ENCODE results near the gene CFDP1. TPM values are rescaled to one million over a fixed set of nuclear protein-coding genes. Genes with fewer than 3 reads are reported as not detected.

CFDP1 gene
- total and polyA plus RNA-seq, 8 donors = 43.4 to 151 (median 134) TPM

DNA sequence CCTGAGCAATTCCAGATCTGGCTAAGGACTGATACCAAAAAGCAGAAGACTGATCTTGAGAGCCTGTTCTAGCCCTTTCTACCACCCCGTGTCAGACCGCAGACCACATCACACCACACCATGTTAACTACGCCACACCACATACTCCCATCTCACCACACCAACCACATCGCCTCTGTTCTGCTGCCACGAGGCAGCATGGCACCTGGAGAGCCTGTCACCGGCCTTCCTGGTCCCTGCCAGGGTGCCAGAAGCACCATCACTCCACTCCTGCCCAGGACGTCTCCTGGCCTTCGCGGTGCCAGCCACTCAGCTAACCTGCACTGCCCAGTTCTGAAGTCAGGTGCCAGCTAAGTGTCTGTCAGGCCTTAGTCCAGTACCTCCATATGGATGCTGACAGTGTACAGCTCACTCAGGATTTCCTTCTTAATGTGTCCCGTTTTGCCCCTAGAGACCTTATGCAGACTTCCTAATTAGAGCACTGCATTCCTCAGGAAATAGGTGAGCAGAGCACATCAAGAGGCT is 144.6 kb downstream of the CFDP1 start:
- intact Hi-C loops (cut with DNase I) = no loop called here
- peak; percentile 7 for ATAC-seq
- Histone ChIP-seq H3K27ac (peak overlapping the region; percentile 33 to 63), H3K4me3 (no peak overlapping the region), H3K9me3 (no peaks in the 10 kb centered on the region), H3K36me3 (peaks cover 0 to 28% of the 10 kb centered on the region in 2 donors), H3K4me1 (peaks cover 3 to 13% of the 10 kb centered on the region in 2 donors), H3K27me3 (no peaks in the 10 kb centered on the region)
- TF ChIP-seq, protein P1, sequence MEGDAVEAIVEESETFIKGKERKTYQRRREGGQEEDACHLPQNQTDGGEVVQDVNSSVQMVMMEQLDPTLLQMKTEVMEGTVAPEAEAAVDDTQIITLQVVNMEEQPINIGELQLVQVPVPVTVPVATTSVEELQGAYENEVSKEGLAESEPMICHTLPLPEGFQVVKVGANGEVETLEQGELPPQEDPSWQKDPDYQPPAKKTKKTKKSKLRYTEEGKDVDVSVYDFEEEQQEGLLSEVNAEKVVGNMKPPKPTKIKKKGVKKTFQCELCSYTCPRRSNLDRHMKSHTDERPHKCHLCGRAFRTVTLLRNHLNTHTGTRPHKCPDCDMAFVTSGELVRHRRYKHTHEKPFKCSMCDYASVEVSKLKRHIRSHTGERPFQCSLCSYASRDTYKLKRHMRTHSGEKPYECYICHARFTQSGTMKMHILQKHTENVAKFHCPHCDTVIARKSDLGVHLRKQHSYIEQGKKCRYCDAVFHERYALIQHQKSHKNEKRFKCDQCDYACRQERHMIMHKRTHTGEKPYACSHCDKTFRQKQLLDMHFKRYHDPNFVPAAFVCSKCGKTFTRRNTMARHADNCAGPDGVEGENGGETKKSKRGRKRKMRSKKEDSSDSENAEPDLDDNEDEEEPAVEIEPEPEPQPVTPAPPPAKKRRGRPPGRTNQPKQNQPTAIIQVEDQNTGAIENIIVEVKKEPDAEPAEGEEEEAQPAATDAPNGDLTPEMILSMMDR (IDR thresholded peaks at IDR 0.05) = no peak
- no peak for DNase-seq

DNA sequence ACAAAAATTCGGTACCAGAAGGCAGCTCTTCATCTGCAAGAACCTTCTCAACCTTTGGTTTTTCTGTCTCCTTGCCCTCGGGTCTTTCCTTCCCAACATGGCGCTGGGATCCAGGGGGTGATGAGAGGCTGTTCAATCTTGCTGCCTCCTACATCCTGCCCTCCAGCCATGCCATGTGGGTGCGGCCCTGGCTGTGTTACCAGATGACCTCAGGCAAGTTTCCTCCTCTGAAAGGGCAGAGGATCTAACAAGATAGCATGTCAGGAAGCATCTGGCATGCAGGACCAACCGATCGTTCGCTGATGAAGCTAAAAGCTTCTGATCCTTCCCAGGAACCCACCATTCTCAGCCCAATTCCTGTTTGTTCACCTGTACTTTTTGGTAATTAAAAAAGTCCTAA is 145.1 kb downstream of the CFDP1 start:
- Histone ChIP-seq H3K36me3 (peaks cover 0 to 23% of the 10 kb centered on the region in 2 donors), H3K4me1 (peaks cover 3 to 13% of the 10 kb centered on the region in 2 donors), H3K9me3 (no peaks in the 10 kb centered on the region), H3K4me3 (no peak overlapping the region), H3K27ac (peak overlapping the region in 1 of 2 donors; percentile 63), H3K27me3 (no peaks in the 10 kb centered on the region)
- DNase-seq = no peak
- intact Hi-C loops (cut with DNase I) = no loop called here
- peak; percentile 6 for ATAC-seq
- TF ChIP-seq, protein P1 (IDR thresholded peaks at IDR 0.05) = no peak

DNA sequence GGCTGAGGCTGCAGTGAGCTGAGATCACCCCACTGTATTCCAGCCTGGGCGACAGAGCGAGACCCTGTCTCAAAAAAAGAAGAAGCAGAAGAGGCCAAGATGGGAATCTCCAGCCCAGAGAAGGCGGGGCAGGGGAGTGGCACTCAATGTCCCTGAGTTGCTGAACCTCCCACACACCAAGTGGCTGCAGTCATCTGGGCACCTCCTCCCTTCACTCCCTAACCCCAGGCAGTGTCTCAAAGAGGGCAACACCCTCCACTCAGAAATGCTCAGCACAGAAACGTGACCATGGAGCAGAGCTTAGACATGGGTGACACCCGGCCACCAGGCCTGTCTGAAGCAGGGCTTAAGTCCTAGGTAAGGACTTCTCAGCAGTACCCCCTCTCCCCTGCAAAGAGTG is 145.6 kb downstream of the CFDP1 start:
- Histone ChIP-seq H3K4me1 (peaks cover 3 to 13% of the 10 kb centered on the region in 2 donors), H3K4me3 (no peak overlapping the region), H3K36me3 (peaks cover 0 to 18% of the 10 kb centered on the region in 2 donors), H3K9me3 (no peaks in the 10 kb centered on the region), H3K27me3 (no peaks in the 10 kb centered on the region), H3K27ac (peak overlapping the region in 1 of 2 donors; percentile 63)
- intact Hi-C loops (cut with DNase I) = no loop called here
- TF ChIP-seq, protein P1 (IDR thresholded peaks at IDR 0.05) = no peak
- ATAC-seq = peak; percentile 93
- peak in 2 of 4 donors; percentile 65 to 69 for DNase-seq

DNA sequence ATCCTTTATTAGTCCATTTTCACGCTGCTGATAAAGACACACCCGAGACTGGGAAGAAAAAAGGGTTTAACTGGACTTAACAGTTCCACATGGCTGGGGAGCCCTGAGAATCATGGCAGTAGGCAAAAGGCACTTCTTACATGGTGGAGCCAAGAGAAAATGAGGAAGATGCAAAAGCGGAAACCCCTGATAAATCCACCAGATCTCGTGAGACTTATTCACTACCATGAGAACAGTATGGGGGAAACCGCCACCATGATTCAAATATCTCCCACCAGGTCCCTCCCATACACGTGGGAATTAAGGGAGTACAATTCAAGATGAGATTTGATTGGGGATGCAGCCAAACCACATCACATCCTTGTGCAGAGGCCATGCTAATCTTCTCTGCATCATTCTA is 146.9 kb downstream of the CFDP1 start:
- H3K4me3 ChIP-seq = no peak overlapping the region
- no peak for DNase-seq
- no peak overlapping the region for H3K27ac ChIP-seq
- no peak for ATAC-seq
- H3K27me3 ChIP-seq = peaks cover 0 to under 1% of the 10 kb centered on the region in 2 donors
- intact Hi-C loops (cut with DNase I) = no loop called here
- TF ChIP-seq, protein P1 (IDR thresholded peaks at IDR 0.05) = no peak
- H3K4me1 ChIP-seq = peaks cover 3 to 13% of the 10 kb centered on the region in 2 donors
- H3K9me3 ChIP-seq = no peaks in the 10 kb centered on the region
- H3K36me3 ChIP-seq = peaks cover 0 to 7% of the 10 kb centered on the region in 2 donors

DNA sequence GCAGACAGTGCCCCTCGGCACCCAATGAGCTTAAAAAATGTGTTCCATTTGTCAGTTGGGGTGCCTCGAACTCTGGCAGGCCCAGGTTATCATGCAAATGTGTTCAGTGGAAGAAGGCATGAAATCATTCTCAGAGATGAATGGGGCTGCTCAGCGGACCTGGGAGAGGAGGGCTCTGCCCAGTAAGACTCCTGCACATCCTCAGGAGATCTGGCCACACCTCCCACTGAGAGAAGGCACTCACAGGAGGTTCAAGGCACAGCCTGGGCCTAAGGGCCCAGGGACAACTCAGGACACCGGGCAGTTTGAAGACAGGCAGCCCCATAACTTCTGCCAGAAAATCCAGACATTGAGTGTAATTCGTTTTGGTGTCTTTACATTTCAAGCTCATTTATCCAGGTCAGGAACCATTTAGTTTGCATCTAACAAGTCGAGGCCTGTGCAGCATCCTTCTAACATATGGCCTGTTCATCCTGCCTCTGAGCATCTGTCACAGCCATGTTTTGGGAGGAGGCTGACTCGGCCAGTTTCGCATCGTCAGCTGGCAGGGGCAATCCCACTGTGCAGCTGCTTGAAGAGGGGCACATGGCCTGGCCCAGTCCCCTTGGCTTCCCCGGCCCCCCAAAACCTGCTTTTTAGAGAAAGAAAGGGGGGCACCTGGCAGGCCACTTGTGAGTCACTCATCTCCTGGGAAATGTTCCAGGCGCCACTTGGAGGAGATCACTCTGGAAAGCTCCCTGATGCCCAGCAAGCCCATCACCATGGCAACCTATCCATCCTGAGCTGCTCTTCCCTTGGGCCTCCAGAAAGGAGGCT is 150.6 kb downstream of the CFDP1 start:
- intact Hi-C loops (cut with DNase I) = no loop called here
- ATAC-seq (no peak), DNase-seq (no peak)
- no peaks in the 10 kb centered on the region for H3K9me3 ChIP-seq
- no peak overlapping the region for H3K4me3 ChIP-seq
- H3K4me1 ChIP-seq = no peaks in the 10 kb centered on the region
- no peaks in the 10 kb centered on the region for H3K36me3 ChIP-seq
- TF ChIP-seq, protein P1 (IDR thresholded peaks at IDR 0.05) = no peak
- H3K27me3 ChIP-seq = peaks cover 0 to 19% of the 10 kb centered on the region in 2 donors
- H3K27ac ChIP-seq = no peak overlapping the region

Measured in left lung (tissue), 10 donors.